Adrenal gland (tissue), 12 donors: ENCODE measurements around the gene WRAP53. TPM values are rescaled to one million over a fixed set of nuclear protein-coding genes. Genes with fewer than 3 reads are reported as not detected.
A peak's percentile ranks its signal among the peaks of the same experiment; 100 is the strongest.

Experiments used
- DNase-seq, 7 donors: peaks; one replicate each; pipeline ENCODE4 v3.0.0-alpha.2; 2019 to 2020
- H3K27ac ChIP-seq, 5 donors: fragments of 200-600 bp; sonication (generic) in 4 of 5; 1 replicate in 3 of 5; 2 replicates in 2 of 5; pipeline versions ENCODE4 v1.5.1 to v1.8.0; 2016 to 2020; ENCODE audit warnings: mild to moderate bottlenecking in 1 of 5
- H3K27me3 ChIP-seq: fragments of 200-600 bp; 2 replicates; pipeline ENCODE4 v1.8.0; 2021
- H3K36me3 ChIP-seq, 2 donors: fragments of 200-600 bp; replicated peaks in 1 of 2; 1 replicate in 1 of 2; 2 replicates in 1 of 2; pipeline versions ENCODE4 v1.5.1 to v1.8.0; 2018 to 2022
- H3K4me1 ChIP-seq, 2 donors: fragments of 200-600 bp; replicated peaks in 1 of 2; 1 replicate in 1 of 2; 2 replicates in 1 of 2; pipeline versions ENCODE4 v1.5.1 to v1.8.0; 2018 to 2021
- H3K4me3 ChIP-seq, 4 donors: fragments of 200-600 bp; sonication (generic) in 3 of 4; one replicate each; pipeline ENCODE4 v1.5.1; 2016 to 2018
- H3K9me3 ChIP-seq, 3 donors: fragments of 200-600 bp; sonication (generic) in 1 of 3; replicated peaks in 1 of 3; 1 replicate in 2 of 3; 2 replicates in 1 of 3; pipeline versions ENCODE4 v1.5.1 to v1.8.0; 2016 to 2021
- POLR2A ChIP-seq, 2 donors: fragments of 450-650 bp; IDR thresholded peaks; one replicate each; pipeline ENCODE4 v1.6.1; 2017; ENCODE audit warnings: antibody characterized with exemption in 2 of 2, mild to moderate bottlenecking in 2 of 2, moderate library complexity in 1 of 2
- WGBS, 4 donors: extraction: QIAGEN DNeasy Blood & Tissue Kit in 2 of 4; methylation state at CpG; one replicate each; pipeline versions ENCODE4 v1.1.5 to v1.1.7; 2013 to 2017; 5-methylcytosine and 5-hydroxymethylcytosine counted together
- intact Hi-C, 2 donors: fragments of 100-400 bp; cut with DNase I; formaldehyde crosslinking; loops; one replicate each; pipeline versions ENCODE4 v1.14.1 to v1.15.0; 2022 to 2023
- polyA plus RNA-seq, 3 donors: library from polyadenylated mRNA; stranded (reverse); fragments of 200-250 nt in 2 of 3; fragments of 350-450 nt in 1 of 3; fragmentation: Illumina TruSeq in 1 of 3; extraction: RNeasy Lipid Tissue Mini Kit (QIAGEN cat#74804) in 1 of 3; gene quantifications; one replicate each; pipeline ENCODE4 v1.2.3, GENCODE V29; 2013 to 2014
- total RNA-seq, 9 donors: library from RNA; depleted of rRNA in 4 of 9; stranded (reverse); fragments of >200 nt in 4 of 9; fragments of 120-200 nt in 1 of 9; fragmentation: NEBNext Ultra II Directional in 1 of 9; extraction: Animal tissue kit (Norgen Biotek cat#: 25700) in 1 of 9; gene quantifications; one replicate each; pipeline versions ENCODE4 v1.1.0 to v1.2.4, GENCODE V29; 2013 to 2023
- TF ChIP-seq, protein P1 (sequence below), 6 experiments: fragments of 450-650 bp in 4 of 6; fragments of 200-600 bp in 2 of 6; sonication (generic) in 1 of 6; IDR thresholded peaks; 1 replicate in 5 of 6; 2 replicates in 1 of 6; pipeline versions ENCODE4 v1.5.1 to v1.8.0; 2016 to 2021; ENCODE audit warnings: antibody characterized with exemption in 6 of 6, mild to moderate bottlenecking in 2 of 6, moderate library complexity in 1 of 6
- donor health status: healthy with polysubstance abuse.
- donor health status: Bipolar disorder and iron deficiency.
- donor health status: DM: yes; HTN: yes; CAD: no.
- donor health status: DM: no; HTN: no; CAD: no.
- donor health status: DM: no; HTN: no; CAD: no.
- donor health status: DM: yes; HTN: yes; CAD: no.

Gene WRAP53
- total and polyA plus RNA-seq, 12 donors = 3.4 to 31.0 (median 6.8) TPM

DNA sequence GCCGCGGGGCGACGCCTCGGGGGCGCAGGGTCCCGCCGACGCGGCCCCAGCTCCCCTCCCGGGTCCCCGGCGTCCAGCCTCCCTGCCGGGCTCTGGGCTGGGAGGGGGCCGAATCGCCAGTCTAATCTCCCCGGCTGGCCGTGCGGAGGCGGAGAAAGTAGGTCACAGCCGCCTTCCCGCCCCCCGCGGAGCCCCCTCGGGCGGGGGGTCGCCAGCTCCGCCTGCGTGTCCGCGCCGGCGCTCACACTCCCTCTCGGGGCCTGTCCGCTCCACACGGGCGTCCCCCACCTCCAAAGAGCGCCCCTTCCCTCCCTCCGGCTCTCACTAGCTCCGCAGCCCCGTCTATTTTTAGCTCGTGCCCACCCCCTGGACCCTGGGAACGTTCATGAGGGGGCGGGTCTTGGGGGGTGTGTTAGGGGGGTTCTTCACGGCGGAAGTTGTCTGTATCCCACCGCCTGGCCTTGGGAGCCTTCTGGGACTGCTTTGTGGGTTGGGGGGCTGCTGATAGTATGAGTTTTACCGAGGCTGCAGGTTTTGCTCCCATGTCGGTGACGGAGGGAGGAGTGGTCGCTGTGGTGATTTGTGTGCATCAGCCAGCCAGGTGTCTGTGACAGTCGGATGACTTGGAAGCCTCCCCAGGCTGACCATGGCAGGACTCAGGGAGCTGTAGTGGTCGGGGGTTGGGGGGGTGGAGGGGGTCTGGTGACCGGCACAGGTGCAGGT lies 36.5 kb upstream of the WRAP53 start:
- 0 to 6% (median 4%) methylated on average over 9 to 54 of the region's 54 CpGs for WGBS, 4 donors
- peak in 1 of 7 donors; percentile 23 for DNase-seq
- H3K27ac ChIP-seq = peak overlapping the region in 2 of 5 donors; percentile 56 to 57
- intact Hi-C loops = no loop called here
- no peaks in the 10 kb centered on the region for H3K27me3 ChIP-seq
- peaks cover 17 to 24% of the 10 kb centered on the region in 2 donors for H3K4me1 ChIP-seq
- H3K36me3 ChIP-seq = no peaks in the 10 kb centered on the region
- H3K9me3 ChIP-seq = no peaks in the 10 kb centered on the region
- TF ChIP-seq, protein P1, sequence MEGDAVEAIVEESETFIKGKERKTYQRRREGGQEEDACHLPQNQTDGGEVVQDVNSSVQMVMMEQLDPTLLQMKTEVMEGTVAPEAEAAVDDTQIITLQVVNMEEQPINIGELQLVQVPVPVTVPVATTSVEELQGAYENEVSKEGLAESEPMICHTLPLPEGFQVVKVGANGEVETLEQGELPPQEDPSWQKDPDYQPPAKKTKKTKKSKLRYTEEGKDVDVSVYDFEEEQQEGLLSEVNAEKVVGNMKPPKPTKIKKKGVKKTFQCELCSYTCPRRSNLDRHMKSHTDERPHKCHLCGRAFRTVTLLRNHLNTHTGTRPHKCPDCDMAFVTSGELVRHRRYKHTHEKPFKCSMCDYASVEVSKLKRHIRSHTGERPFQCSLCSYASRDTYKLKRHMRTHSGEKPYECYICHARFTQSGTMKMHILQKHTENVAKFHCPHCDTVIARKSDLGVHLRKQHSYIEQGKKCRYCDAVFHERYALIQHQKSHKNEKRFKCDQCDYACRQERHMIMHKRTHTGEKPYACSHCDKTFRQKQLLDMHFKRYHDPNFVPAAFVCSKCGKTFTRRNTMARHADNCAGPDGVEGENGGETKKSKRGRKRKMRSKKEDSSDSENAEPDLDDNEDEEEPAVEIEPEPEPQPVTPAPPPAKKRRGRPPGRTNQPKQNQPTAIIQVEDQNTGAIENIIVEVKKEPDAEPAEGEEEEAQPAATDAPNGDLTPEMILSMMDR (IDR thresholded peaks at IDR 0.05) = no peak
- no peak for TF ChIP-seq POLR2A (IDR thresholded peaks at IDR 0.05)
- peak overlapping the region in 2 of 4 donors; percentile 30 to 61 for H3K4me3 ChIP-seq

DNA sequence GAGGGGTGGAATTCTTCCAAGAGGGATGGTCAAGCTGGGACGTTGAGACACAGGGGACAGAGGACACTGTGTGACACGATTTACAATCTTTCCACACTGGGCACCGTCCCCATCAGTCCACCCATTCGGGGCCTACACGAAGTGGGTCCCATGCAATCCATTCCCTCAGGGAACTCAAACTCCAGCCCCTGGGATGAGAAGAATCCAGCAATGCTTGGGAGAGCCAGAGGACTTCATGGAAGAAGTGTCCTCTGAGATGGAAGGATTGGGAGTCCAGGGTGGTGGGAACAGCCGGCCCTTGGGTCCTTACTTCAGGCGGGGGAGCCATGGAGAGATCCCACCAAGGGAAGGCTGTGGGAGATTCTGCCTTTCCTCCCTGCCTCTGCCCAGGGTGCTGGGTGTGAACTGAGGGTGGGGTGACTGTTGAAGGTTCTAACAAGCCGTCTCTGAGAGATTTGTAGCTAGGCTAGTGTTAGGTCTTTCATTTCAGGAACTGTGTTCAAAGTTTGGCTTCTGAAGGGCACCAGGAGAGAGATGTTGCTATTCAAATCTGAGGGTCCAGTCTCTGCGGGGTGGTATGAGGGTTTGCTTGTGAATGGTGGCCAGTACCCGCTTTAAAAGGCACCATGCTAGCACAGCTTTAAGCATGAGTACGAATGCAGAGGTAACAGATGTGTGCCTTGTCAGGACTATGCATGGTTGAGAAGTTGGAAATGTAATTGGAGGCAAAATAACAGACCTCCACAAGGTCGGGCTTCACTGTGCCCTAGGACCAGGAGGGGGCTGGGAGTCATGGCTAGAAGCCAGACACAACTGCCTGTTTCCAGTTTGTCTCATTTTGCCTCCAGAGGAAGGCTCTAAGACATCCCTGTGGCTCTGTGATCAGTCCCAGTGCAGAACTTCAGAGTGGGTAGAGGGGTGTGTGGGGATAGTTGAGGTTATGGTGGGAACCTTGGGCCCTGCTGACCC lies 35.6 kb upstream of the WRAP53 start:
- intact Hi-C loops = no loop called here
- Histone ChIP-seq H3K9me3 (no peaks in the 10 kb centered on the region), H3K4me1 (peaks cover 23 to 30% of the 10 kb centered on the region in 2 donors), H3K4me3 (no peak overlapping the region), H3K36me3 (no peaks in the 10 kb centered on the region), H3K27ac (peak overlapping the region in 2 of 5 donors; percentile 56 to 57), H3K27me3 (no peaks in the 10 kb centered on the region)
- no peak for DNase-seq
- 64 to 76% (median 66%) methylated on average over 6 to 12 of the region's 12 CpGs for WGBS, 4 donors
- TF ChIP-seq, protein P1 (IDR thresholded peaks at IDR 0.05) = no peak
- no peak for TF ChIP-seq POLR2A (IDR thresholded peaks at IDR 0.05)

DNA sequence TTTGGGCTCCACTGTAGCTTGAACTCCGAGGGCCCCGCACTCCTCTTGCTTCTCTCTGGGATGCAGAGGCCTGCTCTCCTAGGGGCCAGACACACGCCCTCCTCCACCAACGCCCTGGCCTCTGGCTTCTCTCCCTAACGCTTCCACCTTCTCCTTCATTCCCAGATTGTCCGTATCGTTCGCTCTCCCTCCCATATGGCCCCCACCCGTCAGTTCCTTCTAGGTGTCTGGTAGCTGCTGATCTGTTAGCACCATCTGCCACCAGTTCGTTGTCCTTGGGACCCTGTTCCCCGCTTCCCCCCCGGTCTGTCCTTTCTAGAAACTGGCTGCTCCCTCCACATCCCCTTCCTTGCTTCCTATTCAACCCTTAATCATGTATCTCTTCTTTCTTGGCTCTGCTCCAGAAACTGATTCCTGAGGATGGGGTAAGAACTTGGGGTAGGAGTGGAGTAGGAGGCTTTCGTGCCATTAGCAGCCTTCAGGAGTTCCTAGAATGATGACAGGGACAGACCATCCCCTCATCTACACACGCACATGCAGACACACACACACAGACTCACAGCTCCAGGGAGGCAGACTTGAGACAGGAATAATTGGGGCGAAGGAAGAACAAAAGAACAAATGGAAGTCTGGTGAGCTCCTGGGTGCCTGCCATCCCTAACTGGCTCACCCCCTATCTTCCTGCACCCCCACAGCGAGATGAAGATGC lies 33.3 kb upstream of the WRAP53 start:
- Histone ChIP-seq H3K9me3 (no peaks in the 10 kb centered on the region), H3K27ac (no peak overlapping the region), H3K4me3 (no peak overlapping the region), H3K27me3 (no peaks in the 10 kb centered on the region), H3K36me3 (no peaks in the 10 kb centered on the region), H3K4me1 (peaks cover 23 to 30% of the 10 kb centered on the region in 2 donors)
- TF ChIP-seq, protein P1 (IDR thresholded peaks at IDR 0.05) = no peak
- no peak for TF ChIP-seq POLR2A (IDR thresholded peaks at IDR 0.05)
- intact Hi-C loops = no loop called here
- no peak for DNase-seq
- WGBS, 4 donors = 80 to 83% (median 83%) methylated on average over 16 of the region's 16 CpGs

DNA sequence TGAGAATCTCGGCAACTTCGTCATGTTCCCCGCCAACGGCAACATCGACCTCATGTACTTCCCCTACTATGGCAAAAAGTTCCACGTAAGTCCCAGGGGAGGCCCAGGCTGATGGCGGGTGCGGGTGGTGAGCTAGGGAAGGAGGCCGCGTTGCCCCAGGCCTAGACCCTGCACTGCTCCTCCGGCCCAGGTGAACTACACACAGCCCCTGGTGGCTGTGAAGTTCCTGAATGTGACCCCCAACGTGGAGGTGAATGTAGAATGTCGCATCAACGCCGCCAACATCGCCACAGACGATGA lies 32.8 kb upstream of the WRAP53 start:
- no peak for DNase-seq
- 92 to 96% (median 94%) methylated on average over 16 to 17 of the region's 17 CpGs for whole genome bisulfite sequencing, 4 donors
- Histone ChIP-seq H3K27ac (no peak overlapping the region), H3K36me3 (no peaks in the 10 kb centered on the region), H3K4me1 (peaks cover 19 to 25% of the 10 kb centered on the region in 2 donors), H3K27me3 (no peaks in the 10 kb centered on the region), H3K4me3 (no peak overlapping the region), H3K9me3 (no peaks in the 10 kb centered on the region)
- intact Hi-C loops = no loop called here
- TF ChIP-seq, protein P1 (IDR thresholded peaks at IDR 0.05) = no peak
- no peak for TF ChIP-seq POLR2A (IDR thresholded peaks at IDR 0.05)
